WERI-Rb-1 (cell line): ENCODE results near the gene POR.
A peak's percentile ranks its signal among the peaks of the same experiment; 100 is the strongest.

Source experiments
- DNase-seq: peaks from one replicate; pipeline ENCODE4 v3.0.0-alpha.2; 2020
- H3K27ac ChIP-seq: fragments of 250-450 bp; sonication (Bioruptor Pico); 2 replicates; pipeline ENCODE4 v1.5.1; 2020; ENCODE audit warnings: mild to moderate bottlenecking, moderate library complexity
- H3K27me3 ChIP-seq: fragments of 250-450 bp; sonication (Bioruptor Pico); 2 replicates; pipeline ENCODE4 v1.5.1; 2021; ENCODE audit warnings: mild to moderate bottlenecking, low read depth, moderate library complexity; ENCODE audit not compliant: insufficient read depth, severe bottlenecking
- H3K36me3 ChIP-seq: fragments of 250-450 bp; sonication (Bioruptor Pico); 2 replicates; pipeline ENCODE4 v1.5.1; 2020; ENCODE audit warnings: mild to moderate bottlenecking, moderate library complexity
- H3K4me3 ChIP-seq: 2 replicates; pipeline ENCODE4 v1.5.1; 2011; ENCODE audit warnings: low read depth, mild to moderate bottlenecking, control low read depth, low read length
- H3K9me3 ChIP-seq: fragments of 250-450 bp; sonication (Bioruptor Pico); 2 replicates; pipeline ENCODE4 v1.5.1; 2021; ENCODE audit warnings: mild to moderate bottlenecking, moderate library complexity; ENCODE audit not compliant: severe bottlenecking
- TF ChIP-seq, protein P1 (sequence below): IDR thresholded peaks from 2 replicates; pipeline ENCODE4 v1.5.1; 2011; ENCODE audit warnings: low read depth, mild to moderate bottlenecking, control low read depth, inconsistent platforms, low read length

The POR gene

DNA sequence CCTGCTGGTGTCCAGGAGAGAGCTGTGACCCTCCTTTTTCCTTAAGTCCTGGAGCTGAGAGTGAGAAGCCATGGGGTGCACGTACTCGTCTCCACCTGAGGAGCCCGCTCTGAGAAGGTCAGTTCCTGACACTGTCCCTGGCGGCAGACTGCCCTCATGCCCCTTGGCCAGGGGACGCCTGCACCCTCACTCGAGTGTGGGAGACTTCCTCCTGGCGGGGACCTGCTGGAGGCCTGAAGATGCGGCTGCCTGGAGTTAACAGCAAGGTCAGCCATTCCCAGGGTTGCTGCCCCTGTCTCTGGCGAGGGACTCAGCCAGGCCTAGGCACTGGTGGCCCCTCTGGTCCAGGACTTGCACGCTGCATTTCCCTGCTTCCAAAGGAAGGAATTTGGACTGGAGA lies 53.1 kb downstream of the POR start:
- H3K9me3 ChIP-seq: no peaks in the 10 kb centered on the region
- peaks cover 4% of the 10 kb centered on the region for H3K36me3 ChIP-seq
- no peak overlapping the region for H3K4me3 ChIP-seq
- TF ChIP-seq, protein P1, sequence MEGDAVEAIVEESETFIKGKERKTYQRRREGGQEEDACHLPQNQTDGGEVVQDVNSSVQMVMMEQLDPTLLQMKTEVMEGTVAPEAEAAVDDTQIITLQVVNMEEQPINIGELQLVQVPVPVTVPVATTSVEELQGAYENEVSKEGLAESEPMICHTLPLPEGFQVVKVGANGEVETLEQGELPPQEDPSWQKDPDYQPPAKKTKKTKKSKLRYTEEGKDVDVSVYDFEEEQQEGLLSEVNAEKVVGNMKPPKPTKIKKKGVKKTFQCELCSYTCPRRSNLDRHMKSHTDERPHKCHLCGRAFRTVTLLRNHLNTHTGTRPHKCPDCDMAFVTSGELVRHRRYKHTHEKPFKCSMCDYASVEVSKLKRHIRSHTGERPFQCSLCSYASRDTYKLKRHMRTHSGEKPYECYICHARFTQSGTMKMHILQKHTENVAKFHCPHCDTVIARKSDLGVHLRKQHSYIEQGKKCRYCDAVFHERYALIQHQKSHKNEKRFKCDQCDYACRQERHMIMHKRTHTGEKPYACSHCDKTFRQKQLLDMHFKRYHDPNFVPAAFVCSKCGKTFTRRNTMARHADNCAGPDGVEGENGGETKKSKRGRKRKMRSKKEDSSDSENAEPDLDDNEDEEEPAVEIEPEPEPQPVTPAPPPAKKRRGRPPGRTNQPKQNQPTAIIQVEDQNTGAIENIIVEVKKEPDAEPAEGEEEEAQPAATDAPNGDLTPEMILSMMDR: no peak
- no peaks in the 10 kb centered on the region for H3K27me3 ChIP-seq
- DNase-seq: no peak
- H3K27ac ChIP-seq: no peak overlapping the region

- TF ChIP-seq, protein P1: no peak
- Histone ChIP-seq H3K27me3 (no peaks in the 10 kb centered on the region), H3K27ac (no peak overlapping the region), H3K36me3 (peaks cover 4% of the 10 kb centered on the region), H3K4me3 (no peak overlapping the region), H3K9me3 (no peaks in the 10 kb centered on the region)
- DNase-seq: no peak
These were observed 53.6 kb downstream of the POR start for GRCh38 chr7:75968561-75969001.

DNA sequence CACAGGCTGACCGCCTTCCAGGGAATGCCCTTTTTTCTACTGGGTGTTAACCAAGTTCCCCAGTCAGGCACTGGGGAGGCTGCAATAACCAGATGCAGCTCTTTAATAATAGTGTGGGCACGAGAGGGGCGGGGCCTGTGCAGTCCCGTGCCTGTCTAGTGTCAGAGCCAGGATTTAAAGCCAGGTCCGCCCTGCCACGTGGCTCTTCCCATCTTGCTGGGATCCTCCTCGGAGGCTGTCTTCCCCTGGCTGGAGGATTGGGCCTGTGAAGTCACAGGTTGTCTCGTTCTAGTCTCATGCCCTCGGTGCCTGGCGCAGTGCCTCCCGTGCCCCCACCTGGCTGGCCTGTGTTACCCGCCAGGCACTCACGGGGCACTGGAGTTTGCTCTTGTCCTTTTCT lies 54.2 kb downstream of the POR start:
- H3K9me3 ChIP-seq: no peaks in the 10 kb centered on the region
- no peak overlapping the region for H3K4me3 ChIP-seq
- H3K36me3 ChIP-seq: peaks cover 4% of the 10 kb centered on the region
- no peaks in the 10 kb centered on the region for H3K27me3 ChIP-seq
- no peak for DNase-seq
- no peak overlapping the region for H3K27ac ChIP-seq
- TF ChIP-seq, protein P1: no peak

GRCh38 chr7:75969704-75970498 lies 54.9 kb downstream of the POR start:
- Histone ChIP-seq H3K9me3 (no peaks in the 10 kb centered on the region), H3K4me3 (no peak overlapping the region), H3K27ac (no peak overlapping the region), H3K36me3 (peaks cover 4% of the 10 kb centered on the region; the same call in 1 of the 2 replicates), H3K27me3 (no peaks in the 10 kb centered on the region)
- no peak for DNase-seq
- TF ChIP-seq, protein P1: no peak

DNA sequence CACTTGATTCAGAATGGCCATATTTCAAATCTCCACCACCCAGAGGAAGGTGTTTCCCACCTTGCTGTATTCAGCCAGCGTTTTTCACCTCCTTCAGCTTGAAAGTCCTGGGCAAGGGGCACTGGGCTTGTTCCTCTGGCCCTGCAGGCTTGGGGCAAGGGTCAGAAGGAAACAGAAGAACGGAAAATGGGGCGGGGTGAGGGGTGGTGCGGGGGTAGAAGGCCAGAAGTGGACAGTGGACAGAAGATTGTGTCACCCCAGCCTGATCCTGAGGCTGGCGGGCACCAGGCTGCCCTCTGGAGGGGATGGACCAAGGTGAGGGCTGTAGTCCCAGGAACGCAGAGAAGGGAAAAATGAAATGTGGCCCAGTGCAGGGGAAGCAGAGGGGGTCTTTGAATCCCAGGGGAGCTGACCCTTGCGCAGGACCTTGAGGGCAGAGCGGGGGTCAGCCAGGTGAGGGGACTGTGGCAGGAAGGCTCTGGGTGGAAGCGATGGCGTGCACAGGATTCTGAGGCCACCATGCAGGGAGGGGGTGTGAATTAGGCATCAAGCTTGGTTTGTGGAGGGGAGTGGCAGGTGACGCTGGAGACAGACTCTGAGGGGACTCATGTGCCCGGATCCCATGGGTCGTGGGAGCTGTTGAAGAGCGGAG lies 56.5 kb downstream of the POR start:
- Histone ChIP-seq H3K27me3 (no peaks in the 10 kb centered on the region), H3K27ac (no peak overlapping the region), H3K4me3 (no peak overlapping the region), H3K9me3 (no peaks in the 10 kb centered on the region), H3K36me3 (peaks cover 4% of the 10 kb centered on the region; the same call in 1 of the 2 replicates)
- no peak for DNase-seq
- TF ChIP-seq, protein P1: peak; percentile 22; the same call in 1 of the 2 replicates
